Stimulated activated CD8-positive, alpha-beta memory T cell treated with anti-CD3 and anti-CD28 coated beads, Interleukin-15, amount 100 ng/mL, for 4 hours (primary cell): ENCODE measurements around the gene SKAP1.
A peak's percentile ranks its signal among the peaks of the same experiment; 100 is the strongest.

Source experiments
- DNase-seq, 2 donors: peaks; one replicate each; pipeline ENCODE4 v3.0.0-alpha.2; 2020; ENCODE audit warnings: low read depth in 2 of 2

SKAP1 gene

DNA sequence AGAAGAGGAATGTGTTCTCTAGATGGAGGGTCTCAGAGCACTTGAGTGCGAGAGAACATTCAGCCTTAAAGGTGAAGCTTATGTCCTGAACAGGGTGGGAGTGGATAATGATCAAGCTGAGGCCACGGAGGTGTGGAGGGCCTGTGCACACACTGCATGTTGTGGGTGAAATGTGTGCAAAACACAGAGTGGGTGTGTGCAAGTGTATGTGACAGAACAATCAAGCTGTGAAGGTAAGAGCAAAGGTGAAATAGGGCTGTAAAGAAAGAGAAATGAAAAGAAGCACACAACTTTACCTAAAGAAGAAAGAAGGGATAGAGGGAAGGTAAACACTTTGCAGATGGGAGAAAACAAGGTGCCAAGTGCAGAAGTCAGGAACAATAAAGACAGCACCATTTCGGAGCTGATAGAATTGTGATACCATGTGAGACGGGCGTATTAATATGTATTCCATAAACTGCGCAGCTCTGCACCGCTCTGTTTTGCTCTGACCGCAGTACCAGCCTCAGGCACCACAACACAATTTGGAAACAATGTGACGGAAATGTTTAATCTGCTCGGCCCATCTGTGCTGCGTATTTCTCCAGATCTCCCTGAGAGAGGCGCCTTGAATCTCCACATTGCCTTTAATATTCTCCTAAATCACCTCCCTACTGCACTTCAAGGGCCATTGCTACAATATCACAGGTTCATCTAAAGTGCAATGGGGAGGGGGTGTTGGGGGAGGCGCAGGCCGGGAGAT lies 281.8 kb downstream of the SKAP1 start:
- no peak for DNase-seq

DNA sequence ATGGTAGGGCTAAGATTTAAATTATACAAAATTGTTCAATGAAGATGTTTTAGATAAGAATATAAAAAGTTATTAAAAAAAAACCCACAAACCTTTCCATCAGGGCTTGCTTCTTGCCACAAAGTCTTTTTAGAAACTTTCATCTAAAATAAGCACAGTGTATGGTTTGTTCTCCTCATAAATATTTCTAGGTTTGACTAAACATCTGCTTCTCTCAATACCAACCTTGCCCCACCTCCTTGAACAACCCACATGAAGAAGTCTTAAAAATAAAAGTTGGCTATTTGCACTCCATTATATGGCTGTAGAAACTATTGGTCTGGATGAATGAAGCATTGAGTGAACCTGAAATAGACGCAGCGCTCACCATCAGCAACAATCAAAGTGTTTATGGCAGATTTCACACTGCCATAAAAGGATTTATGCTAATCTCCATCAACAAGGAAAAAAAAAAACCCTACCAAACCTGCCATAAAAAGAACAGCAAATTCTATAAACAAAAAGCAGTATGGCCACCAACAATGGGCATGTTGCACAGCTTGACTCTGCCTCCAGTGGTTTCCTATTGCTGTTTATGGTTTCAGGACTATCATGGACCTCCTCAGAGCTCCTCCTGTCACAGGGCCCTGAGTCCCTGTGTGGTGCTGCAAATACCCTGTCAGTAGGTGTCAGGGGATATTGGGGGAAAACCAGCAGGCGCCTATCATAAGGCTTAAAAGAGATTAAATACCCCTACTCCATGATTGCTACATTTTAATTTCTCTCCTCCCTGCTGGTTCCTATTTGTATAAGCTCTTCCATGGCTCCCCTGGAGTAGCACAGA lies 284.8 kb downstream of the SKAP1 start:
- DNase-seq: no peak

GRCh38 chr17:48144231-48144630 lies 285.8 kb downstream of the SKAP1 start:
- DNase-seq: no peak

DNA sequence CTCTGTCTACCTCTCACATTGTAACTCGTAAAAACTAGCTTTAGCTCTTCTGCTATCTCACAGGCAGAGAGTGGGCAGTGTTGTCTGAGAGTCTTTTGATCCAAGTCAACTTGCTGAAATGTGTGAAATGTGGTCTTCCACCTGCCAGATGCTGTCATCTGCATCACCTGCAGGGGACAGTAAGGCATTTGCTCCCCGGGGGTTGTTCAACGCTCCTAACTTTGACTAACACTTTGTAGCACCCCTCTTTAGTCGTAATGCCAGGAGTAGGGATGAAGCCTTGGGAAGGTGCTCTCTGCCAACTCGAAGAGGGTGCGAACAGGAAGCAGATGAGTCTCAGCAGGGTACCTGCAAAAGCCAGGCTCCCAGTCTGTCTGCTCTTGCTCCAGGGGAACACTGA lies 286.4 kb downstream of the SKAP1 start:
- DNase-seq: no peak

- DNase-seq: no peak
These were observed 290.1 kb downstream of the SKAP1 start for GRCh38 chr17:48139944-48140343.

DNA sequence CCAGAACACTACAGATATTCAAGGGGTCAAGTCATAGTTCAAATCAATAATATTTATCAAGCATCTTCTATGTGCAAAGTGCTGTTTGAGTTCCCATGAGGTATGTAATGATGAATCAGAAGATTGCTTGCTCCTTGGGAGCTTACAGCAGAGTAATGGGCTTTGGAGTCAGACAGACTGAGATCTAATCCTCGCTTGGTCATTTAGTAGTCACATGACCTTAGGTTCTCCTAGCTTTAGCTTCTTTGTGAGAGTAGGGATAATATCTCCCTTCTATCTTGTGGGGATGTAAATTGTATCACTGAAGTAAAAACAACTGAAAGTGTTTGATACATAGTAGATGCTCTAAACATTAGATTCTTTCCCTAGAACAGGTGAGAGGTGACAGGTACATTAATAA lies 292.4 kb downstream of the SKAP1 start:
- no peak for DNase-seq

GRCh38 chr17:48134912-48135480 lies 295.0 kb downstream of the SKAP1 start:
- DNase-seq: no peak

DNA sequence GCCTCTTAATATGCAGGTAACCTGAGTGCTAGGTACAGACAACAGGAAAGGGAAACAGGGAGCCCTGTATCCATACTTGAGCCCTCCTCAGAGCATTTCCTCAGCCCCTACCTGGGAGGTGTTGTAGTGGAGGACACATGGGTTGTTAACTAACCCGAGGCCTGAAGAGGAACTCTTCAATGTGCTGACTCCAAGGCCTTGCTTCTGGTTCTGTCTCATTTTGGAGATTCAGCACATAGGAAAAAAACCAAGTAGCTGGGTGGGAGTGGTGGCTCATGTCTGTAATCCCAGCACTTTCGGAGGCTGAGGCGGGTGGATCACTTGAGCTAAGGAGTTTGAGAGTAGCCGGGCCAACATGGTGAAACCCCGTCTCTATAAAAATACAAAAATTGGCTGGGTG lies 297.6 kb downstream of the SKAP1 start:
- DNase-seq: no peak

DNA sequence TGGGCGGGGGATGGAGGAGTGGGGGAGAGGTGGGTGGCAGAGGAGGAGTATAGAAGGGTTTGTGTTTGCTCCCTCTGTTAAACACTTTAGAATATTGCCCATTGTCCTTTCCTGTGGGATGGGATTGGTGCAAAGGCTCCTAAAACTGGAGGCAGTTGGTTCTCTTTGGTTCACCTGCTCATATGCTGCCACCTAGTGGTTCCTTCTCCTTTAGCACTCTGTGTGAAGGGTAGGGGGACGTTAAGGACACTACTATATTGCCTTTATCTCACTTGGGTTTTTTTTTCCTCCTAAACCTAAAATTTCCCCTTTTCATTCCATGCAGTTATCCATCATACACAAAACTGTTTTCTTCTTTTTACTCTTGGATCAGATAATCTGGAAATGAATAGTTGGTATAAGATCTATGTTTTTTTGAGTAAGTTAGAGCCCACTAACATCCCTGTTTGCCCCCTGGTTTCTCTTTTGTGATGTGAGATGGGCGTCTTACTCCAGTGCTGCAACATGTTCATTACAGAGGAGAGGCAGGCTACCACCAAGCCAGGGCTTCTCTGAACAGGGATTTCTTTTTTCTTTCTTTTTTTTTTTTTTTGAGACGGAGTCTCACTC lies 298.7 kb downstream of the SKAP1 start:
- peak in 1 of 2 donors; percentile 24 for DNase-seq

DNA sequence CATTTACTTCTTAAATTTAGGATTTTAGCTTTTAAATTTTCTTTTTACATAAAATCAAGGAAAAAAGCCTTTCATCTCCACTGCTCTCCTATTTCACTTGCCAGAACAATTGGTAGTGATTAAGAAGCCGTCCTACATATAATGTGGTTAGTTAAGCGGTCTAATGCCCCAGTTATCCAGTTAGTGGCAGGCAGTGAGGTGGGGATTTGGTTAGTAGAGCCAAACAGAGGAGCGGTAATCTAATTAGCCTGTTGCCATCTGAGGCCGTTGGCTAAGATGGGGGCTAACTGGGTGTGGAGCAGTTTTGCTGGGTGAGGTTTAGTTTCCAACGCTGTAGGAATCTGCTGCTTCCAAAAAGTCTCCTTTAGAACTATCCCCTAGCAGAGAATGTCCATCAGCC lies 300.0 kb downstream of the SKAP1 start:
- no peak for DNase-seq

DNA sequence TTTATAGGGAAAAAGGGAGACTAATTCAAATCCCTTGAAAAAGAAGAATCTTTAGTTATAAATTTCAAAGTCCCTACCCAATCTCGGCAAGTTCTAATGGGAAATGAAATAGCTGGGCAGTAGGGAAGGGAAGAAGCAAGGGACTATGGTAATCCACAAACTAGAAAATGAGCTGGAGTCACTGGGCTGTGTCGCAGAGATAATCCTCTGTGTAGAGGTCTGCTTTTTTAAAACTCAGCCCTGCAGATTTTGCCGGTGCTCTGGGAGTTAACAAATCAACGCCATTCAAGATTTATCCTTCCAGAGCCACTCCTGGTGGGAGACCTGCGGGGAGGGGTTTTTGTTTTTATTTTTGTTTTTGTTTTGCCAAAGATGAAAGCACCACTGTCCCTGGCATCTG lies 301.6 kb downstream of the SKAP1 start:
- DNase-seq: no peak

- DNase-seq: no peak
These were observed 302.5 kb downstream of the SKAP1 start for GRCh38 chr17:48127371-48128051.

DNA sequence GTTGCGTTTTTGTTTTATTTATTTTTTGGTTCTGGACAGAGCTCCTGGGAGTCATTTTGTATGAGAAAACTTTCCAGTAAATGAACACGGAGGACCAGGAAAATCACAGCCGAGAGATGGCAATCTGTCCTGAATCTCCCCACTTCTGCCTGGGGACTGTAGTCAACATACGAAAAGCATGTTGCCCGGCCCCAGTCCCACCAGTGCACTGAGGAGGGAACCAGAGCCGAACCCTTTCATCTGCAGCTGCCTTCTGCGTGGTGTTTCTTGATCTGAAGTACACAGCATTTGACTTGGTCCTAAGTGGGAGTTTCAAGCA lies 303.5 kb downstream of the SKAP1 start:
- no peak for DNase-seq

- no peak for DNase-seq
These were observed 304.0 kb downstream of the SKAP1 start for GRCh38 chr17:48125829-48126531.

DNA sequence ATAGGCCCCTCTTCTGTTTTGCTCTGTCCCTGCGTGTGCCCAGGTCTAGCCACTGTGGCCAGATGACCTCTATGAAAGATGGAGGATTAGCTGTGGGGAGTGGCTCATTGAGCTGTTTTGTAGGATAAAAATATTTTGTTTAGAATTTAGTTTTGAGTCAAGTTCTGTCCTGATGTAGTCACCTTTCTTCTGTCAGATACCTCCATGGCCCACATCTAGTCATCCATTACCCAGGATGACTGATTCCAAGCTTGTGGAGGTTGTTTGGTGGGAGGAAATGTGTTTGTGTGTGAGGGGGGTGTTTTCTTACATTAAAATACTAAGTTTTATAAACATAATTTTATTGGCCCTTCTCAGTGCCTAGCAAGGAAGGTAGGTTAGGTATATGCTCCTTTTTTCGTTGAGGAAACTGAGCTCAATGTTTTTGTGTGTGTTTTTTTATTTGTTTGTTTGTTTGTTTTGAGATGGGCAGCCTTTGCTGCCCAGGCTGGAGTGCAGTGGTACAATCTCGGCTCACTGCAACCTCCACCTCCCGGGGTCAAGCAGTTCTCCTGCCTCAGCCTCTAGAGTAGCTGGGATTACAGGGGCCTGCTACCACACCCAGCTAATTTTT lies 306.1 kb downstream of the SKAP1 start:
- no peak for DNase-seq

DNA sequence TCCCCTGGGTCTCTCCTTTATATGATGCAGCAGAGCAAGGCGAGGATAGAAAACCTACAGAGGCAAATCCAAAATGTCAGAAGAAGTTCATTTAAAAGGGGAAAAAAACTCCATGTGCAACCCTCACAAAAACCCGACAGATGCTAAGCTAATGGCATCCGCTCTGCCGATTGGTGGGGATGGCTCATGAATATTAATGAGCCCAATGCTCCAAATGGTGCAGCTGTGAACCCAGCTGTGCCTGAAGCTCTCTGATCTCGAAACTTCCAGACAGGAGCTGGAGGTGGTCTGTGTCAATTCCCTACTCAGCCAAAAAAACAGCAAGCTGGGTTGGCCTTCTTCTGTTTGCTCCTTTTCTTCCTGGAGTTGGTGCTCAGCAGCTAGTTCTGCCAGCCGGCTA lies 306.9 kb downstream of the SKAP1 start:
- DNase-seq: no peak

DNA sequence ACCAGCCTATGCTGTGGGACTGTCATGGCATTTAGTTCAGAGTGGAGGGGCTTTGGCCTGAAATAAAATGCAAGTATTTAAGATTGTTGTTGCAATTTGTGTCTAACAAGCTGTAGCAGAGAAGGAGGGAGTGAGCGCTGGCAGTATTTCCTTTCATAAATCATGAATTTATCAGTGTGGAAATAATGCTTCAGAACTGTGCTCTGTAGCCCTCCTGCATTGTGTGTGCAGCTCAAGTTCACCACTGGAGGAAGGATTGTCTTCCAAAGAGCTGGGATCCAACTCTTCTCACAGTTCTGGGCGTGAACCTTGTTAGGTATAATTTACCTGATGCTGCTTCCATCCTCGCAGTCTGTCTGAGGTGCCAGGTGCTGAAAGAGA lies 307.4 kb downstream of the SKAP1 start:
- no peak for DNase-seq

DNA sequence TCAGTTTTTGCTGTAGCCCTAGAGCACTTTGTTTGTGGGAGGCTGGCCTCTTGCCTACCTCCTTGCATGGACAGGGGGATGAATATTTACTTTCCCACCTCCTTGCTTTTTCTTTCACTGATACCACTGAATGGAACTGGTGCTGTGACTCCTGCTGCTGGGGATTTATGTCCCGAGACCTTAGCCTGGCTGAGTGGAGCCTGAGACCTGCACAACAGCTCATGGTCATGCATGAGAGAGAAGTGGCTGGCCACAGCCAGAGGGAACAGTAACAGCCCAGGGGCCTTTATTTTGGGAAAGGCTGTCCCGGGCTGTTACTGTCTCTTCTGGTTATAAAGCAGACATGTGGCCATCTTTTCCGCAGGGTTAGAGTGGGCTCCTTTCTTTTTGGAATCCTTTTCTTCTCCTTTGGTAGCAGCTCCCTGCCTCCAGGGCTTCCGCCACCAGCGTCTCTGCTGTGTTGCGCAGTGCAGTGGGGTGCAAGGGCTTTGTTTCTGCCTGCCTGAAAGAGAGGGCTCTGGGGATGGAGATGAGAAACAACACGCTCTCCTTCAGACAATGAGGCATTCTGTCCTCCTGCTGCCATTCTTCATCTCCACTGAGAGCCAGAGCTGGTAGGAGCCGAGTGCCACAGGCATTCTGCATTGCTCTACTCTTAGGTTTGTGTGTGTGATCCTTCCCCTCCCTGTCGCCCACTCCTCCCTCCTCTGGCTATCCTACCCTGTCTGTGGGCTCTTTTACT lies 307.9 kb downstream of the SKAP1 start:
- DNase-seq: no peak

- no peak for DNase-seq
These were observed 316.8 kb downstream of the SKAP1 start for GRCh38 chr17:48113201-48113676.

GRCh38 chr17:48111937-48112241 lies 318.1 kb downstream of the SKAP1 start:
- no peak for DNase-seq
